ENCODE results near the gene ANKRD13C.

The ANKRD13C gene, protein sequence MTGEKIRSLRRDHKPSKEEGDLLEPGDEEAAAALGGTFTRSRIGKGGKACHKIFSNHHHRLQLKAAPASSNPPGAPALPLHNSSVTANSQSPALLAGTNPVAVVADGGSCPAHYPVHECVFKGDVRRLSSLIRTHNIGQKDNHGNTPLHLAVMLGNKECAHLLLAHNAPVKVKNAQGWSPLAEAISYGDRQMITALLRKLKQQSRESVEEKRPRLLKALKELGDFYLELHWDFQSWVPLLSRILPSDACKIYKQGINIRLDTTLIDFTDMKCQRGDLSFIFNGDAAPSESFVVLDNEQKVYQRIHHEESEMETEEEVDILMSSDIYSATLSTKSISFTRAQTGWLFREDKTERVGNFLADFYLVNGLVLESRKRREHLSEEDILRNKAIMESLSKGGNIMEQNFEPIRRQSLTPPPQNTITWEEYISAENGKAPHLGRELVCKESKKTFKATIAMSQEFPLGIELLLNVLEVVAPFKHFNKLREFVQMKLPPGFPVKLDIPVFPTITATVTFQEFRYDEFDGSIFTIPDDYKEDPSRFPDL

DNA sequence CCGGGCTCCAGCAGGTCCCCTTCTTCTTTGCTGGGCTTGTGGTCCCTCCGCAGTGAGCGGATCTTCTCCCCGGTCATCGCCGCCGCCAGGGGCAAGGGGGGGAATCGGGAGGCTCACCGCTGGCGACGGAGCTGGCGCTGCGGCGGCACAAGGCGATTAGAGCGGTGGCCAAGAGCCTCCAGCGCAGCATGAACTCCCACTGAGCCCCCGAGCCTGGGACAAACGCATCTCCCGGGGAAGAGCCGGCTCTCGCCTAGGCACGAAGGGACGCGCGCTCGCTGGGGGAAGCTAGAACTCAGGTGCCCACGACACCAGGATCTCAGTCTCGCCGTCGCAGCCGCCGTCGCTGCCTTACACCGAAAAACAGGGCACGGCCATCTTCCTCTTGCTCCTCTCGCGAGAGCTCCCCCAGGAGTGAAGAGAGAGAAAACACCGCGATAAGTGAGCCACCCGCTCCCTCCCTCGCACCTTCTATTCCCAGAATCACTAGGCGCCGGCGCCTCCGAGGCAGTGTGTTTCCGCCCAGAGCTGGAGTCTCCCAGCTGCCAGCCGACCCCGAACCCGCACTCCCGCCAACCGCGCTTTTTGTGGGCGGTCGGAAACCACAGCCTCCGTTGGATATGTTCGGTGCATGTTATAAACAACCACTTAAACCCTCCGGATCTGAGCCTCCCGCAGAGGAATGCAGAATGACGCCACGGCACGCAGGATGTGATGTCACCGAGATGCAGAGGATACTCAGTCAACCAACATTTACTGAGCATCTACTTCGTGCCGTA, at the start of gene ANKRD13C:
Gene ANKRD13C, minus strand, starts transcription at position 391 of the 779 bp plus-strand sequence. Its CDS starts 314 bp downstream, at position 77.
- H3K4me3 ChIP-seq (replicated peaks in 1 of 2; ENCODE audit: low read depth in 2 of 2, low read length in 2 of 2): peak within 1 kb of the TSS; percentile 95 to 99
- TF ChIP-seq, protein P1, sequence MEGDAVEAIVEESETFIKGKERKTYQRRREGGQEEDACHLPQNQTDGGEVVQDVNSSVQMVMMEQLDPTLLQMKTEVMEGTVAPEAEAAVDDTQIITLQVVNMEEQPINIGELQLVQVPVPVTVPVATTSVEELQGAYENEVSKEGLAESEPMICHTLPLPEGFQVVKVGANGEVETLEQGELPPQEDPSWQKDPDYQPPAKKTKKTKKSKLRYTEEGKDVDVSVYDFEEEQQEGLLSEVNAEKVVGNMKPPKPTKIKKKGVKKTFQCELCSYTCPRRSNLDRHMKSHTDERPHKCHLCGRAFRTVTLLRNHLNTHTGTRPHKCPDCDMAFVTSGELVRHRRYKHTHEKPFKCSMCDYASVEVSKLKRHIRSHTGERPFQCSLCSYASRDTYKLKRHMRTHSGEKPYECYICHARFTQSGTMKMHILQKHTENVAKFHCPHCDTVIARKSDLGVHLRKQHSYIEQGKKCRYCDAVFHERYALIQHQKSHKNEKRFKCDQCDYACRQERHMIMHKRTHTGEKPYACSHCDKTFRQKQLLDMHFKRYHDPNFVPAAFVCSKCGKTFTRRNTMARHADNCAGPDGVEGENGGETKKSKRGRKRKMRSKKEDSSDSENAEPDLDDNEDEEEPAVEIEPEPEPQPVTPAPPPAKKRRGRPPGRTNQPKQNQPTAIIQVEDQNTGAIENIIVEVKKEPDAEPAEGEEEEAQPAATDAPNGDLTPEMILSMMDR (IDR thresholded peaks at IDR 0.05; ENCODE audit: low read depth, low read length): no peak
- peak; percentile 97 to 98 for DNase-seq (ENCODE audit: low read depth in 2 of 2)

DNA sequence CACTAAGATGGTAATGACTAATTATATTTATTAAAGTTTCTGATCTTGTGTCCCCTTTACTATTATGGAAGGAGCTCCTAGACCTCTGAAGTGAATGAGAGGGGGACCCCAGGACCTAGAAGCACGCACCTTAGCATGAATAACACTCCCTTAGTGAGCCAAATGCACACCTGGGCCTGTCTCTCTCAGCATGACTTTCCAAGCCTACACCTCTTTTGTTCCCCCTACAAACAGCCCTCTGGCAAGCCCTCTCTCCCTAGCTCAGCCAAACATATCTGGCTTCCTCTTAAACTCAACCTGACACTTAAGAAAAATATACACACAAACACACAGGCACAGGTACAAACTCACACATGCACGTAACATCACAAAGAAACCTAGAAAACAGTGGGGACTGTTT, 49.2 kb upstream of the ANKRD13C start:
- TF ChIP-seq, protein P1 (IDR thresholded peaks at IDR 0.05; ENCODE audit: low read depth, low read length): no peak

DNA sequence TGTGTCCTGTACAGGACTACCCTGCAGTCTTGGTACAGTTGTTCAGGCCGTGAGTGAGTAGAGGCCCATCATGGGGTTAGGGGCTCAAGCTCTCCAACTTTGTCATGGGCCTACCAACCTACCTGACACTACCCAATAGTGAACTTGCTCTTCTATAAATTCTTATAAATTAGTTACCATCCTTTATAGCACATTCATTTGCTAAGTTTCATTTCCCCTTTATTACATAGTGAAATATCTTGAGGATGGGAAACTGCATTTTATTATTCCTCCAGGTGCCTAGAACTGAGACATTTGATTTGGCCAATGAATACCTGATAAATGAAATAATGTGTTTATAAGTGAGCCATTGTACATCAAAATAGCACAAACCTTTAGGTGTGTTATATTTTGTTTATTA, 47.5 kb upstream of the ANKRD13C start:
- no peak for DNase-seq (ENCODE audit: low read depth in 2 of 2)

More for the DNA sequence above, 49.2 kb upstream of the ANKRD13C start:
- no peak overlapping the region for H3K4me3 ChIP-seq (replicated peaks in 1 of 2; ENCODE audit: low read depth in 2 of 2, low read length in 2 of 2)
- no peak for DNase-seq (ENCODE audit: low read depth in 2 of 2)

GRCh38 chr1:70400335-70400734, 45.8 kb upstream of the ANKRD13C start:
- DNase-seq (ENCODE audit: low read depth in 2 of 2): no peak
- no peak overlapping the region for H3K4me3 ChIP-seq (replicated peaks in 1 of 2; ENCODE audit: low read depth in 2 of 2, low read length in 2 of 2)
- TF ChIP-seq, protein P1 (IDR thresholded peaks at IDR 0.05; ENCODE audit: low read depth, low read length): no peak

More for the DNA sequence above, 47.5 kb upstream of the ANKRD13C start:
- TF ChIP-seq, protein P1 (IDR thresholded peaks at IDR 0.05; ENCODE audit: low read depth, low read length): no peak
- no peak overlapping the region for H3K4me3 ChIP-seq (replicated peaks in 1 of 2; ENCODE audit: low read depth in 2 of 2, low read length in 2 of 2)

GRCh38 chr1:70397013-70397412, 42.5 kb upstream of the ANKRD13C start:
- no peak overlapping the region for H3K4me3 ChIP-seq (replicated peaks in 1 of 2; ENCODE audit: low read depth in 2 of 2, low read length in 2 of 2)
- DNase-seq (ENCODE audit: low read depth in 2 of 2): no peak
- TF ChIP-seq, protein P1 (IDR thresholded peaks at IDR 0.05; ENCODE audit: low read depth, low read length): no peak

GRCh38 chr1:70396607-70397006, 42.1 kb upstream of the ANKRD13C start:
- DNase-seq (ENCODE audit: low read depth in 2 of 2): no peak
- H3K4me3 ChIP-seq (replicated peaks in 1 of 2; ENCODE audit: low read depth in 2 of 2, low read length in 2 of 2): no peak overlapping the region
- TF ChIP-seq, protein P1 (IDR thresholded peaks at IDR 0.05; ENCODE audit: low read depth, low read length): no peak

Data from cardiac fibroblast (primary cell).